ENCODE results near the gene HECW1.

GRCh38 chr7:43118313-43118712, 5.9 kb downstream of the HECW1 start:
- TF ChIP-seq CTCF (IDR thresholded peaks at IDR 0.05) = no peak
- TF ChIP-seq POLR2A (IDR thresholded peaks at IDR 0.05) = no peak
- no peak for TF ChIP-seq POLR2AphosphoS5 (IDR thresholded peaks at IDR 0.05)

Data from breast epithelium (tissue), 3 donors.